Uterus (tissue), 2 donors: ENCODE data around the gene ZSWIM5.

Experiments used
- CTCF ChIP-seq, 4 experiments: fragments of 200-600 bp in 2 of 4; fragments of 450-650 bp in 2 of 4; sonication (generic) in 2 of 4; IDR thresholded peaks; one replicate each; pipeline ENCODE4 v1.5.1; 2016 to 2019; ENCODE audit warnings: antibody characterized with exemption in 4 of 4, mild to moderate bottlenecking in 2 of 4, moderate library complexity in 1 of 4
- POLR2A ChIP-seq, 2 donors: fragments of 450-650 bp; IDR thresholded peaks; one replicate each; pipeline ENCODE4 v1.6.1; 2016; ENCODE audit warnings: antibody characterized with exemption in 2 of 2, mild to moderate bottlenecking in 1 of 2, moderate library complexity in 1 of 2

- no peak for TF ChIP-seq POLR2A (IDR thresholded peaks at IDR 0.05)
- TF ChIP-seq CTCF (IDR thresholded peaks at IDR 0.05): no peak
Observed at GRCh38 chr1:45002650-45003645, 203.5 kb downstream of the ZSWIM5 start.
